ENCODE measurements around the gene CCNQ. TPM values are rescaled to one million over a fixed set of nuclear protein-coding genes. Genes with fewer than 3 reads are reported as not detected.

CCNQ gene
- total RNA-seq, 3 donors from 2014 or later = 23.9 to 42.6 (median 39.7) TPM

- H3K27me3 ChIP-seq = peaks cover 0 to 61% of the 10 kb centered on the region in 2 donors
- H3K36me3 ChIP-seq = no peaks in the 10 kb centered on the region
- TF ChIP-seq CTCF (IDR thresholded peaks at IDR 0.05) (peak in 2 of 3 donors; percentile 38 to 60), POLR2A (IDR thresholded peaks at IDR 0.05) (no peak), POLR2AphosphoS5 (IDR thresholded peaks at IDR 0.05) (no peak)
- intact Hi-C loops (cut with DNase I; ENCODE audit: low total_unique reads) = no loop called here
- no peak overlapping the region for H3K27ac ChIP-seq
- peaks cover 0 to 3% of the 10 kb centered on the region in 2 donors for H3K9me3 ChIP-seq
- no peaks in the 10 kb centered on the region for H3K4me1 ChIP-seq
- no peak overlapping the region for H3K4me3 ChIP-seq
- DNase-seq (ENCODE audit: low spot score in 2 of 2) = peak; percentile 32 to 71
These were observed 44.3 kb downstream of the CCNQ start for GRCh38 chrX:153554519-153555167.

GRCh38 chrX:153551135-153551534, 47.8 kb downstream of the CCNQ start:
- no peak overlapping the region for H3K4me3 ChIP-seq
- no peaks in the 10 kb centered on the region for H3K4me1 ChIP-seq
- H3K27ac ChIP-seq = no peak overlapping the region
- no peak for DNase-seq (ENCODE audit: low spot score in 2 of 2)
- intact Hi-C loops (cut with DNase I; ENCODE audit: low total_unique reads) = no loop called here
- peaks cover 0 to 3% of the 10 kb centered on the region in 2 donors for H3K9me3 ChIP-seq
- no peak for TF ChIP-seq POLR2A (IDR thresholded peaks at IDR 0.05)
- TF ChIP-seq POLR2AphosphoS5 (IDR thresholded peaks at IDR 0.05) = no peak
- TF ChIP-seq CTCF (IDR thresholded peaks at IDR 0.05) = no peak
- H3K36me3 ChIP-seq = no peaks in the 10 kb centered on the region
- peaks cover 0 to 63% of the 10 kb centered on the region in 2 donors for H3K27me3 ChIP-seq

GRCh38 chrX:153549807-153550206, 49.1 kb downstream of the CCNQ start:
- no peak for TF ChIP-seq POLR2AphosphoS5 (IDR thresholded peaks at IDR 0.05)
- TF ChIP-seq POLR2A (IDR thresholded peaks at IDR 0.05) = no peak
- TF ChIP-seq CTCF (IDR thresholded peaks at IDR 0.05) = no peak
- intact Hi-C loops (cut with DNase I; ENCODE audit: low total_unique reads) = no loop called here
- H3K27ac ChIP-seq = no peak overlapping the region
- no peak for DNase-seq (ENCODE audit: low spot score in 2 of 2)
- peaks cover 0 to 3% of the 10 kb centered on the region in 2 donors for H3K9me3 ChIP-seq
- H3K4me1 ChIP-seq = no peaks in the 10 kb centered on the region
- H3K4me3 ChIP-seq = no peak overlapping the region
- H3K36me3 ChIP-seq = no peaks in the 10 kb centered on the region
- H3K27me3 ChIP-seq = peaks cover 0 to 65% of the 10 kb centered on the region in 2 donors

GRCh38 chrX:153549231-153549630, 49.7 kb downstream of the CCNQ start:
- H3K4me3 ChIP-seq = no peak overlapping the region
- no peak for DNase-seq (ENCODE audit: low spot score in 2 of 2)
- H3K36me3 ChIP-seq = no peaks in the 10 kb centered on the region
- H3K4me1 ChIP-seq = no peaks in the 10 kb centered on the region
- no peak overlapping the region for H3K27ac ChIP-seq
- TF ChIP-seq POLR2A (IDR thresholded peaks at IDR 0.05) (no peak), POLR2AphosphoS5 (IDR thresholded peaks at IDR 0.05) (no peak), CTCF (IDR thresholded peaks at IDR 0.05) (no peak)
- peaks cover 0 to 3% of the 10 kb centered on the region in 2 donors for H3K9me3 ChIP-seq
- intact Hi-C loops (cut with DNase I; ENCODE audit: low total_unique reads) = no loop called here
- H3K27me3 ChIP-seq = peaks cover 0 to 64% of the 10 kb centered on the region in 2 donors

GRCh38 chrX:153547195-153547594, 51.7 kb downstream of the CCNQ start:
- no peak for DNase-seq (ENCODE audit: low spot score in 2 of 2)
- TF ChIP-seq CTCF (IDR thresholded peaks at IDR 0.05) (no peak), POLR2AphosphoS5 (IDR thresholded peaks at IDR 0.05) (no peak), POLR2A (IDR thresholded peaks at IDR 0.05) (no peak)
- Histone ChIP-seq H3K27ac (no peak overlapping the region), H3K9me3 (peaks cover 0 to 3% of the 10 kb centered on the region in 2 donors), H3K36me3 (no peaks in the 10 kb centered on the region), H3K4me3 (no peak overlapping the region), H3K4me1 (no peaks in the 10 kb centered on the region), H3K27me3 (peaks cover 0 to 66% of the 10 kb centered on the region in 2 donors)
- intact Hi-C loops (cut with DNase I; ENCODE audit: low total_unique reads) = no loop called here
